Common myeloid progenitor, CD34-positive (primary cell): ENCODE measurements around the gene GUK1.

Experiments used
- CTCF ChIA-PET: fragments of 350-600 bp; sonication (Branson Sonifier 250); formaldehyde crosslinking; loops from one replicate; lab custom pipeline; 2021; ENCODE audit warnings: antibody characterized with exemption; lab: Charles Lee
- POLR2A ChIA-PET: fragments of 350-600 bp; sonication (Branson Sonifier 250); formaldehyde crosslinking; loops from one replicate; lab custom pipeline; 2021; ENCODE audit warnings: antibody characterized with exemption; lab: Charles Lee
- DNase-seq, 3 donors: peaks; one replicate each; pipeline versions ENCODE4 v3.0.0 to v3.0.0-alpha.2; 2013
- H3K27ac ChIP-seq, 2 experiments: 1 replicate in 1 of 2; 2 replicates in 1 of 2; pipeline ENCODE4 v1.7.0; 2013; ENCODE audit warnings: inconsistent platforms in 2 of 2, low read length in 2 of 2, mild to moderate bottlenecking in 2 of 2, low read depth in 1 of 2, moderate library complexity in 1 of 2; ENCODE audit not compliant: severe bottlenecking in 2 of 2, insufficient read depth in 1 of 2, poor library complexity in 1 of 2
- H3K27me3 ChIP-seq, 5 experiments: replicated peaks in 2 of 5; 1 replicate in 3 of 5; 2 replicates in 2 of 5; pipeline versions ENCODE4 v1.6.1 to v1.7.0; 2013; ENCODE audit warnings: low read length in 4 of 5, mild to moderate bottlenecking in 2 of 5, moderate library complexity in 2 of 5, inconsistent platforms in 1 of 5; ENCODE audit not compliant: insufficient read depth in 5 of 5, control insufficient read depth in 4 of 5
- H3K36me3 ChIP-seq, 4 experiments: 1 replicate in 2 of 4; 2 replicates in 2 of 4; pipeline versions ENCODE4 v1.6.1 to v1.7.0; 2013; ENCODE audit warnings: low read length in 3 of 4, control low read depth in 1 of 4, mild to moderate bottlenecking in 1 of 4; ENCODE audit not compliant: control insufficient read depth in 4 of 4, insufficient read depth in 4 of 4
- H3K4me1 ChIP-seq, 4 experiments: 1 replicate in 3 of 4; 2 replicates in 1 of 4; pipeline versions ENCODE4 v1.6.1 to v1.7.1; 2013; ENCODE audit warnings: low read length in 3 of 4, mild to moderate bottlenecking in 3 of 4, control low read depth in 1 of 4, inconsistent platforms in 1 of 4, moderate library complexity in 1 of 4; ENCODE audit not compliant: control insufficient read depth in 4 of 4, insufficient read depth in 4 of 4; ENCODE audit errors: control extremely low read depth in 1 of 4
- H3K4me3 ChIP-seq, 7 experiments: 1 replicate in 4 of 7; 2 replicates in 3 of 7; pipeline versions ENCODE4 v1.5.1 to v1.7.0; 2013; ENCODE audit warnings: mild to moderate bottlenecking in 7 of 7, low read length in 6 of 7, moderate library complexity in 6 of 7, inconsistent platforms in 2 of 7, low read depth in 2 of 7, control low read depth in 1 of 7; ENCODE audit not compliant: insufficient read depth in 4 of 7, control insufficient read depth in 1 of 7; ENCODE audit errors: extremely low read depth in 1 of 7
- H3K9me3 ChIP-seq, 5 experiments: 1 replicate in 4 of 5; 2 replicates in 1 of 5; pipeline versions ENCODE4 v1.6.1 to v1.7.1; 2013; ENCODE audit warnings: low read length in 4 of 5, mild to moderate bottlenecking in 2 of 5, inconsistent platforms in 1 of 5, low read depth in 1 of 5, moderate library complexity in 1 of 5; ENCODE audit not compliant: control insufficient read depth in 4 of 5, insufficient read depth in 2 of 5; ENCODE audit errors: control extremely low read depth in 1 of 5
- WGBS: methylation state at CpG from one replicate; pipeline ENCODE4 v1.1.5; 2013; ENCODE audit not compliant: insufficient coverage; 5-methylcytosine and 5-hydroxymethylcytosine counted together

GUK1 gene

GRCh38 chr1:228161866-228162265, 21.8 kb downstream of the GUK1 start:
- no peaks in the 10 kb centered on the region for H3K9me3 ChIP-seq
- H3K27me3 ChIP-seq: no peaks in the 10 kb centered on the region
- no peak overlapping the region for H3K27ac ChIP-seq
- ChIA-PET POLR2A (no interaction called here), CTCF (interaction anchor here (0.9 to 9.6 kb wide), 5 partner anchors 9 to 52 kb away, joined by 3 to 136 read pairs (median 3); partner anchors contain the start of gene GUK1)
- no peak for DNase-seq
- 98% methylated on average over 8 of the region's 9 CpGs for WGBS
- H3K36me3 ChIP-seq: peaks cover 0 to 5% (median 0%) of the 10 kb centered on the region in 4 experiments
- peak overlapping the region in 1 of 7 experiments; percentile 40 for H3K4me3 ChIP-seq
- peaks cover 5 to 57% (median 51%) of the 10 kb centered on the region in 4 experiments for H3K4me1 ChIP-seq

DNA sequence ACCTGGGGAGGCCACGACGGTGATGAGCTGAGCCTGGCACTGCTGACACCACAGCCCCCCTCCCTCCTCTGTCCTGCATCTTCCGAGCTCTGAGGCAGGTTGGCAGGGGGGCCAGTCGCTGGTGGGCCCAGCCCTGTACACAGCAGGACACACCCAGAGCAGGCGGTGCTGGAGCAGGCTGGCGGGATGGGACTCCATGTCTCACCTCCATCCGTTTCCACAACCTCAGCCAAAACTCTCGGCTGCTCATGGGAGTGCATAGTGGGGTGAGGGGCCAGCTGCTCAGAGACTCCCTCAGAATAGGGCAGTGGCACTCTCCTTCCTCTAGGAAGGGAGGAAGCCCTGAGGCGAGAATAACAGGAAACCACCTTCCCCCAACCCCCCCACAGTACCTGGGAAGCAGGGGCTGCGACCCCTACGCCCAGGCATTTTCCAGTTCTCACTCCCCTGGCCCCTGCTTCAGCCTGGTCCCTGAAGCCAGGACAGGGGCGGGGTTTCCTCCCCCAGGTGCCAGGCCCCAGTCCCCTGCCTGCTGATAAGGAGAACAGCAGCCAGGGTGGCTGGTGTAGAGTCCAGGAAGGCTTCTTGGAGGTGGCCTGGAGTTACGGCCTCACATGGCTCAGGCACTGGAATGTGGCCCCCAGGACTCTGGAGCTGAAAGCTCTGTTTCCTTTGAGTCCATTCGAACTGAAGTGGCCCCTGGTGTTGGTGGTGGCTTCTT, 22.4 kb downstream of the GUK1 start:
- H3K4me3 ChIP-seq: peak overlapping the region in 3 of 7 experiments; percentile 19 to 40 (median 39)
- 13% methylated on average over 9 of the region's 14 CpGs for WGBS
- no peak overlapping the region for H3K27ac ChIP-seq
- no peak for DNase-seq
- ChIA-PET CTCF (interaction anchor here (0.9 to 9.6 kb wide), 5 partner anchors 10 to 161 kb away, joined by 3 to 136 read pairs (median 3); partner anchors contain the start of gene GUK1), POLR2A (interaction anchor here (1.0 kb wide), 1 partner anchor 8 kb away, joined by 3 read pairs; no protein-coding TSS in a partner anchor)
- no peaks in the 10 kb centered on the region for H3K27me3 ChIP-seq
- H3K36me3 ChIP-seq: peaks cover 0 to 5% (median 0%) of the 10 kb centered on the region in 4 experiments
- peaks cover 6 to 54% (median 47%) of the 10 kb centered on the region in 4 experiments for H3K4me1 ChIP-seq
- H3K9me3 ChIP-seq: no peaks in the 10 kb centered on the region

DNA sequence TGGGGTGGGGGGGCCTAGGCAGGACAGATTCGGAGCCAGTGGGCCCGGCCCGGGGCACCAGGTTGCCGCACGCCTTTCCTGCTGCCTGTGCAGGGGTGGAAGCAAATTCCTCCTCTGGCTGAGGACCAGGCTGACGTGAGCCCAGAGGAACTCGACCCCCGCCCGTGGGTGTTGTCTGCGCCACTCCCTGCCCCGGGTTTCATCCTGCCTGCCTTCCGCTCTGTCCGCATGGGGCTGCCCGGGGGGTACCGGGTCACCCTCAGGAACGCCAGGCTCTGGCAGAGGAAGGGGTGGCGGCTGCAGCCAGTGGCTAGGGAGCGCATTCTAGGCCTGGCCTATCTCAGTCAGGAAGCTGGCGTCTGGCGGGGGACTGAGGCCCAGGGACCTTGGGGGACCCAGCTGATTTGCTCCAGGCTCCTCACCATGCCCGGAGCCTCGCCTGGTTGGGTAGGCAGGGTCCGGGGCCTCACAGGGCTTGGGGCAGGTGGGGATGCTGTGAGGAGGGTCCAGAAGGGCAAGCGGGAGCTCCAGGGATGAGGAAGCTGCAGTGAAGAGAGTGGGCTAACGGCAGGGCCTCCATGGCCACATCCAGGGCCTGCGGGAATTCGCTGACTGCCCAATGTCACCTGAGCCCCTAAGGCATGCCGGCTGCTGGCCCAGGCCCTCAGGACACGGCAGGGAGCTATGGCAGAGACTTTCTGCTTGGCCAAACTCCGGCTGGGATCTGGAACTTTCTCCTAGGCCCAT, 23.1 kb downstream of the GUK1 start:
- peak in 1 of 3 donors; percentile 23 for DNase-seq
- H3K36me3 ChIP-seq: peaks cover 0 to 5% (median 0%) of the 10 kb centered on the region in 4 experiments
- no peaks in the 10 kb centered on the region for H3K27me3 ChIP-seq
- no peak overlapping the region for H3K27ac ChIP-seq
- ChIA-PET POLR2A (interaction anchor here (1.0 to 2.6 kb wide), 2 partner anchors 9 to 23 kb away, joined by 3 to 10 read pairs; partner anchors contain the start of gene GUK1), CTCF (interaction anchor here (0.7 to 9.6 kb wide), 5 partner anchors 11 to 162 kb away, joined by 3 to 136 read pairs (median 3); partner anchors contain the start of gene GUK1)
- H3K4me1 ChIP-seq: peaks cover 6 to 50% (median 45%) of the 10 kb centered on the region in 4 experiments
- peak overlapping the region in 3 of 7 experiments; percentile 19 to 40 (median 39) for H3K4me3 ChIP-seq
- H3K9me3 ChIP-seq: no peaks in the 10 kb centered on the region
- WGBS: 30% methylated on average over 25 of the region's 30 CpGs

DNA sequence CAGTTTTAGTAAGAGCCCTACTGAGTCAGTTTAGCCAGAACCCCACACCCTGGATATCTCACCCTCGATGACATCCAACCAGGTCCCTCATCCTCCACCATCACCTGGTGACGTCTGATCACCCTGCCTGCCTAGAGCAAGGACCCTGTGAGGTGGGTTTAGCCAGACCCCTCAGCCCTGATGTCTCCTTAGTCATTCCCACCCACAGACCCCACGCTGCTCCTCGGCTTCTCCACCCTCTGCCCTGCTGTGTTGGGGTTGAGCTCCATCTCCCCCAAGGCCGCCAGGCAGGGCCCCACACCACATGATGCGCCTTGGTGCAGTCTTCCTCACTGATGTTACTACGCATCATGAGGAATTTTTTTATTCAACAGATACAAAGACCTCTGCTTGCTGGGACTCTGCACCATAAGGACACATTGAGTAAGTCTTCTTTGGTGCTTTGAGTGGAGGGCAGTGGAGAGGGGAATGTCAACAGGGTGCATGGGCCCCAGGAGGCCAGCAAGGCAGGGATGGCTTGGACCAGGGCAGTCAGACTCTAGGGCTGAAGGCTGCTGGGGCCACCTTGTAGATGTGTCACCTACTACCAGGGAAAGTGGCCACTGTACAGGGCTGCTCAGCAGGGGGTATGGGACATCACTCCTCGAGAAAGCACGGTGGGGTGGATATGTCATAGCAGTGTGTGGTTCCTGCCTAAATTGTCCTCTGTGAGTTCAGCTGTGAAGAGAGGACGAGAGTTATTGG, 23.9 kb downstream of the GUK1 start:
- H3K9me3 ChIP-seq: no peaks in the 10 kb centered on the region
- no peak for DNase-seq
- H3K4me1 ChIP-seq: peaks cover 6 to 50% (median 45%) of the 10 kb centered on the region in 4 experiments
- WGBS: 92% methylated on average over 8 of the region's 10 CpGs
- H3K4me3 ChIP-seq: no peak overlapping the region
- H3K27me3 ChIP-seq: no peaks in the 10 kb centered on the region
- ChIA-PET CTCF (interaction anchor here (0.7 to 9.6 kb wide), 7 partner anchors 12 to 162 kb away, joined by 3 to 136 read pairs (median 7); partner anchors contain the start of gene GUK1), POLR2A (interaction anchor here (2.6 kb wide), 1 partner anchor 23 kb away, joined by 10 read pairs; the partner anchor contains the start of gene GUK1)
- H3K27ac ChIP-seq: no peak overlapping the region
- peaks cover 0 to 5% (median 0%) of the 10 kb centered on the region in 4 experiments for H3K36me3 ChIP-seq

GRCh38 chr1:228164561-228165371, 24.7 kb downstream of the GUK1 start:
- POLR2A ChIA-PET: interaction anchor here (0.7 to 2.6 kb wide), 7 partner anchors 8 to 217 kb away, joined by 3 to 10 read pairs (median 3); partner anchors contain the start of gene GUK1
- peak in 2 of 3 donors; percentile 59 to 65 for DNase-seq
- 55% methylated on average over 19 of the region's 20 CpGs for WGBS

More at GRCh38 chr1:228164561-228165371, 24.7 kb downstream of the GUK1 start:
- H3K4me3 ChIP-seq: peak overlapping the region; percentile 42 to 84 (median 65)
- H3K27me3 ChIP-seq: no peaks in the 10 kb centered on the region
- H3K36me3 ChIP-seq: no peaks in the 10 kb centered on the region
- CTCF ChIA-PET: interaction anchor here (0.6 to 9.6 kb wide), 9 partner anchors 8 to 159 kb away, joined by 3 to 136 read pairs (median 7); partner anchors contain the start of gene GUK1
- H3K4me1 ChIP-seq: peaks cover 6 to 50% (median 45%) of the 10 kb centered on the region in 4 experiments
- H3K9me3 ChIP-seq: no peaks in the 10 kb centered on the region
- peak overlapping the region; percentile 40 to 78 for H3K27ac ChIP-seq
